ENCODE data around the gene NOL3. TPM values are rescaled to one million over a fixed set of nuclear protein-coding genes. Genes with fewer than 3 reads are reported as not detected.
"Not testable (repeated sequence)": the region's sequence is repeated elsewhere in the genome, so short reads cannot be mapped to it uniquely, and the experiment has no call there.

The NOL3 gene
- 29.1 and 58.9 TPM in 2 replicates for total RNA-seq (2014; rRNA removed; shearing (Covaris generic))

DNA sequence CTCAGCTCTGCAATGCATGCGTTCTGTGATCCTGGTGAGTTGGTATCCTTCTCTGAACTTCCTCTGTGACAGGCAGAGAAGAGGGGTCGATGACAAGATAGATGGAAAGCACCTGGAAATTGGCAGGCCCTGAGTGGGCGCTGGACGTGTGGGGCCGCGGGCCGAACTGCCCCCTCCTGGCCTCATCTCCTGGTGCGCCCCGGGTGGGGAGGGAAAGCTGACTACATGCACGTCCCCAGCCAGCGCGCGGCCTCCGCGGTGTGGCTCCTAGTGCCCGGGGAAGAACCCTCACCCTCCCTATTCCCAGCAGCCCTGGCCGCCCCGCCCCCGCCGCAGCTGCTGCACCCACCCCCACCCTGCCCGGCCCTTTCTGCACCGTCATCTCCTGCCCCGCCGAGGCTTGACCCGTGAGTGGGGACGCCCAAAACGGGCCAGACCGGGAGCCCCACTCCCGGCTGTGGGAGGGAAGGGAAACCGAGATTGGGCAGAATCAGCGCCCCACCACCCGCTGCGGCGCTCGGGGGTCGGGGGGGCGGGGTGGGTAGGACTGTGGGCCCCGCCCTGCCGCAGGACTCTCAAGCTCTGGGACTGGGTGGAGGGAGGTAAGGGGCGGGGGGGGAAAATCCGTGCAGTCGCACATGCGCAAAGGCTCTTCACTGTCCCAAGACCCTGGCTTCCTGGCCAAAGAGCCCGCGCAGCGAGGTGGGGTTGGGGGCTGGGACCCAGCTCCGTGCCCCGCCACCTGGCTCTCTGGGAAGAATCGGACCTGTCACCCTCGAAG lies at the start of gene NOL3:
Gene NOL3 (plus strand): TSS at position 371 of the 781 bp plus-strand sequence.
- DNase-seq (ENCODE audit: low read depth): peak; percentile 77

DNA sequence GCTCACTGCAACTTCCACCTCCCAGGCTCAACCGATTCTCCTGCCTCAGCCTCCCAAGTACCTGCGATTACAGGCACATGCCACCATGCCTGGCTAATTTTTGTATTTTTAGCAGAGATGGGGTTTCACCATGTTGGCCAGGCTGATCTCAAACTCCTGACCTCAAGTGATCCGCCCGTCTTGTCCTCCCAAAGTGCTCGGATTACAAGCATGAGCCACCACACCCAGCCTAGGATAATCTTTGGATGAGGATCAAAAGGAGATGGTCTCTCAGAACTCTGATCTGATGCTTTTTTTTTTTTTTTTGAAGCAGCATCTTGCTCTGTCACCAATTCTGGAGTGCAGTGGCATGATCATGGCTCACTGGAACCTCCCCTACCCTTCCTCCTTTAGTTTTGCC lies 47.5 kb upstream of the NOL3 start:
- not testable (repeated sequence) for DNase-seq (ENCODE audit: low read depth)

DNA sequence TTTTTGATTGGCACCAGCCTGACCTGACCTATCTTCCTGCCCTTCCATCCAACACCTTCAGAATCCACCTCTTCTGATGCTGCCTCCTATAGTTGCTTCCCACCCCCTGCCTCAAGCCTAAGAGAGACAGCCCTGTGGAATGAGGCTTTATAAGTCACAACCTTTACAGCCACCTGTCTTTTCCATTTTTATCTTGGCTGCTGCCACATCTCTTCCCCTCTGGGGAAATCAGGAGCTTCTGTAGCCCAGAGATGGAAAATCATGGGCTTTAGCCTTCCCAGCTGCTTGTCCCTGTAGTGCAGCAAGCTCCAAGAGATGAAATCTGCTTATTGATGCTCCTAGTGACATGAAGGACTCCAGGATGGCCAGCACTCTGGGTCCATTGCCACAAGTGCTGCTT lies 41.9 kb upstream of the NOL3 start:
- no peak for DNase-seq (ENCODE audit: low read depth)

- DNase-seq (ENCODE audit: low read depth): no peak
Measured at GRCh38 chr16:67128887-67129286, 41.5 kb upstream of the NOL3 start.

DNA sequence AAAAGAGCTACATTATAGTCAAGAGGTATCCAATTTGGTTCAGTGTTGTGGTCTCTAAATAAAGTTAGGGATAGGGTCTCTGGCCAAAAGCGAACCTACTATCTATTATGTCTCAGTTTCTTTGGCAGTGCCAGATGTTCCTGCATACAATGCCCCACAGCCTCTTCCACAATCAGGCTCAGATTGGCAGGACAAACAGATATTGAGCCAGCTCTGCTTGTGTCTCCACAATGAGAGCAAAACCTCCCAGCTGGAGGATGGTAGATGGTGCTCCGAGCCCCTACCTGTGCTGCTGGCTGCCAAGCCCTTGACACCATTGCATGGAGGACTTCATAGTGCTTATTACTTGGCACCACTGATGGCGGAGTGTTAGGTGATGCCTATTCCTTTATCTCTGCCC lies 40.9 kb upstream of the NOL3 start:
- no peak for DNase-seq (ENCODE audit: low read depth)

GRCh38 chr16:67137605-67138004 lies 32.7 kb upstream of the NOL3 start:
- no peak for DNase-seq (ENCODE audit: low read depth)

DNA sequence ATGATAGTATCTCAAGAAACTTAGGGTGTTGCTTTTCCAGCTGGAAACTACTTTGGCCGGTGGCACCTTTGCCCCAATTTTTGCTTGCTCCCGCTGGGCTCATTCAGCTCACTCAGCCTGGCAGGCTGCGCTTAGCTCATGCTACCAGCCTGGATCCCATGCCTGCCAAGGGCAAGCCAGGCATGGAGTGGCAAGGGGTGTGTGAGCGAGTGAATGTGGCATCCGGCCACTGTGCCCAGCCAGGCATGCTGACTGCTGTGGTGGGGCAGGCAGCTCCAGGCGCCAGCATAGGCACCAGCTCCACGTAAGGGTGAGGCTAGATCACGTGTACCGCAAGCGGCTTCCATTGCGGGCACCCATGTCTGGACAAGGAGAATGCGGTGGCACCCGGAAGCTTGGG lies 28.9 kb upstream of the NOL3 start:
- no peak for DNase-seq (ENCODE audit: low read depth)

GRCh38 chr16:67142342-67142741 lies 28.0 kb upstream of the NOL3 start:
- no peak for DNase-seq (ENCODE audit: low read depth)

DNA sequence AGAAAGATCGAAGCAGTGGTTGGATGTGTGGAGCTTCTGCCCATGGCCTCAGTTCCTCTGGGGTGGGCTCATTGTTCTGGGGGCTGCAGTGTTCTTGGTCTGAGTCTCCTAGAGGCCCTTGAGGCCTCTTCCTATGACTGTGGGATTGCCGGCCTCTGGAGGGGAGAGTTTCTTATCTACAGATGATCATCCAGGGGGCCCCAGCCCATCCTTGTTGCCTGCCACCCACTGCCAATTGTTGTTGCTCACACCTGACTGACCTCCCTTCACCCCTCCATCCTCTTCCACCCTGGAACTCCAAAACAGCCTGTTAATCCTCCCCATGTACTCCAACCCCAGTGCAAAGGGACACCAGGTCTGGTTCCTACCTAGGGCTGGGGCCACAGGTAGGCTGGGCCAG lies 25.4 kb upstream of the NOL3 start:
- DNase-seq (ENCODE audit: low read depth): no peak

- no peak for DNase-seq (ENCODE audit: low read depth)
Measured at GRCh38 chr16:67145746-67146145, 24.6 kb upstream of the NOL3 start.

DNA sequence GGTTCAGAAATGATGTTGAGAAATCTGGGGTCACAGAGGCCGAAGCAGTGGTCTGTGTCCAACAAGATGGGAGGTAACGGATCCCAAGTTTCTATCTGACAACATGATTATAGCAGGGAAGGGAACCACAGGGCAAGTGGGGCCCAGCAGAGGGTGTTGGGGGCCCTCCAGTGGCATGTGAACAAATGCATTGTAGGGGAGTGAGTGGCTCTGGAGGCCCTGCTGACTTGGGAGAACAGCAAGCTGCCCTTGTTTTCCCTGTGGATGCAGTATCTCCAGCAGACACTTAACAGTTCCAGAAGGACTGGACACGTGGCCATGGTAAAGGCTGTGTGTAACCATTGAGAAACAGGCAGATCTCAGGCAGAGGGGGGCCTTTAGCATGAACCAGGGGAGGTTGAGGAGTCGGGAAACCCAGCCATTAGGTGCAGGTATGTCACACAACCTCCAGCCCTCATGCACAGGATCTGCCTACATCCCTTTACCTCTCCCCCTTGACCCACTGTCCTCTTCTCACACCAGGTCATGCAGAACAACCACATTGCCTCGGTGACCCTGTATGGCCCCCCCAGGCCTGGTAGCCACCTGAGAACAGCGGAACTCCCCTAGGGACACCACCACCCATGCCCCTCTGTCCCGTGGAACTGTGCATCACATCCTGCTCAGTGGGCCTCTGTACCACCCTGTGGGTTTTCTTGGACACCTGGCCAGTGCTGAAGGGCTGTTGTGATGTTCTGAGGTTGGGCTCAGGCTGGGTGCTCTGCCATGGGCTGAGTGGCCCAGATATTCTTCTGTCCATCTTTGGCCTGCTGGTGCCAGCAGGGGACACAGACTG lies 23.6 kb upstream of the NOL3 start:
- peak; percentile 41 for DNase-seq (ENCODE audit: low read depth)

- DNase-seq (ENCODE audit: low read depth): no peak
Measured at GRCh38 chr16:67147437-67148140, 22.7 kb upstream of the NOL3 start.

DNA sequence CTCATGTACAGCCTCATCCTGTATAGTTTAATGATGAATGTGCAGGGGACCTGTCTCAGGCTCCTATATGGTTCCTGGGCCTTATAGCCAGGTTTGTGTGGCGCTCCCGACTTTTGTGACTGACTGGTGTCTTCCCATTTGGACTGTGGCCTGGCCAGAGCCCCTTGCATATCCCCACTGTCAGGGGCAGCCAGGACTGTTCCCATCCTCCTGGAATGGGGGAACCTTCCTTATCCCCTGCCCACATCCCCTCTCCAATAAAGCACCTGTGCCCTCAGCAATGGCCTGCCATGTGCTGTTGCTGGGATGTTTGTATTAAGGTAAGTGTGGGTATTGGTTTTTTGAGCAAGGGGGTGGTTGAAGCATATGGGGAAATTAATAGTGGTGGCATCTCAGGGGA lies 22.1 kb upstream of the NOL3 start:
- no peak for DNase-seq (ENCODE audit: low read depth)

- no peak for DNase-seq (ENCODE audit: low read depth)
Measured at GRCh38 chr16:67148656-67149275, 21.6 kb upstream of the NOL3 start.

DNA sequence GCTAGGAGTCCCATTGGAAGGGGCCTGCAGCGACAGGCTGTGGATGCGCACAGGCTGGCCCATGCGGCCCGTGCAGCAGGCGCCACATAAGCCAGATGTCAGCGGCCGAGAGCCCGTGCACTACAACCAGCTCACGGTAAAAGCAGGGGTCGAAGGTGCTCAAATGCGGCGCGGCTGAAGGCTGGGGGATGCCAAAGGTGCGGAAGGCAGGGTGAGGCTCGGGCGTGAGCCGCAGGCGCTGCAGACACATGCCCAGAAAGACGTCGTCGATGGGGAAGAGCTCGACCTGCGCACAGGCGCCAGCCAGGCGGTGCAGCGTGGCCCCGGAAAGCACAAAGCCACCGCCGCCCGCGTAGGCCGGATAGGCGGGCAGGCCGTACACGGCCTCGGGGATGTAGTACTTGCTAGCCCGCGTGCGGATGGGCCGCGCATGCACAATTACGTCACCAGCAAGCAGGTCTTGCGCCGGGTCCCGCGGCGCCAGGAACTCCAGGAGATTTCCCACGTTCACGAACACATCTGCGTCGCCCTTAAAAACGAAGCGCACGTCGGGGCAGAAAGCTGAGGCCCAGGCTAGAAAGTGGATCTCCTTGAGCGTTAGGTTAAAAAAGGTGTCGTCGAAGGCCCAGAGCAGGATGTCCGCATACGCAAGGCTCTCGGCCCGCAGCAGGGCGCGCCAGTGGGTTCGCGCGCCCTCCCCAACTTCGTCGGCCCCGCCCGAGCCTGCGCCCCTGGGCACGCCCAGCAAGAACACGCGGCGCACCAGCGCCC lies 20.9 kb upstream of the NOL3 start:
- no peak for DNase-seq (ENCODE audit: low read depth)

DNA sequence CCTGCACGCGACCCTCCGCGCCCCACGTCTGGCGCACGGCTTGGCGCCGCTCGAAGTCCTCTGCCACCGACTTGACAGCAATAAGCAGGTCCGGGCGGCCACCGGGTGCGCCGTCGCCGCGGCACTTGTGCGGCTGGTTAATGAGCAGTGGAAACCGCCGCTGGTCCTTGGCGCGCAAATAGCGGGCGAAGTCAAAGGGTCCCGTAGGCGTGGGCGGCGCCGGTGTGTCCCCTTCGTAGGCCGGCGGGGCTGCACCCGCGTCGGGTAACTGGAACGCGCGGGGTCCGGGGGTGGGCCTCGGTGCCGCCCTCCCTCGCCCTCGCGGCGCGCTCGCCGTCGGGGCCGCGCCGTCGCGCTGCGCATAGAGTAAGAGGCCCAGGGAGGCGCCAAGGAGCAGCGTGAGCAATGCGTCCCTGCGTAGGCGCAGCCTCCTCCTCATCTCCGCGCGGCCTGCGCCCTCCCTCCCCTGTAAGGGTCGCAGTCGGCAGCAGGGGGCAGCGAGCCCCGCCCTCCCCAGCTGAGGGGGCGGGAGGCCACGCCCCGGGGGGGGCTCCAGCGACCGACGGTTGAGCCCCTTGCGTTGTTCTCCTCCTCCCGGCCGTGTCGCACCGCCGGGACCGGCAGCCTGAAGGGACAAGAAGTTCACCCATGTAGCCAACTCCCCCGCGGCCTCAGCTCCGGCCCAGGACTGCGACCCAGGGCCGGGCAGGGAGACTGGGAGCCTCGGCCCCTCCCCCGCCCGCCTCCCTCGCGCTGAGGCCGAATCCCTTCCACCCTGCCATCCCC lies 20.1 kb upstream of the NOL3 start:
- no peak for DNase-seq (ENCODE audit: low read depth)

- DNase-seq (ENCODE audit: low read depth): peak; percentile 81
Measured at GRCh38 chr16:67150833-67151396, 19.4 kb upstream of the NOL3 start, which contains the start of gene B3GNT9. Gene B3GNT9, minus strand, starts transcription at chr16:67150998. Its CDS starts 513 bp downstream, at chr16:67150485.

GRCh38 chr16:67151431-67152097 lies 18.8 kb upstream of the NOL3 start:
- DNase-seq (ENCODE audit: low read depth): no peak

- no peak for DNase-seq (ENCODE audit: low read depth)
Measured at GRCh38 chr16:67154578-67155294, 15.6 kb upstream of the NOL3 start.
